HCT116 (cell line): ENCODE results near the gene SIPA1L3. TPM values are rescaled to one million over a fixed set of nuclear protein-coding genes. Genes with fewer than 3 reads are reported as not detected.

Experiments
- ATAC-seq: fragments of 200-7000 bp; cut with Tn5 transposase; 2 replicates; pipeline ENCODE4 v1.9.1; 2020; ENCODE audit warnings: mild to moderate bottlenecking, moderate library complexity
- BruUV-seq: library from RNA; stranded (reverse); fragments of 400-500 nt; replicated peaks from 2 replicates; lab custom pipeline; 2021; lab: Mats Ljungman, UMichigan
- CTCF ChIA-PET: fragments of 300-600 bp; sonication (Branson Sonifier 250); formaldehyde crosslinking; loops from one replicate; lab custom pipeline; 2021; ENCODE audit warnings: antibody characterized with exemption; lab: Charles Lee
- POLR2A ChIA-PET: fragments of 300-600, 350-600 bp; sonication (Branson Sonifier 250); formaldehyde crosslinking; loops from one replicate; lab custom pipeline; 2021; ENCODE audit warnings: antibody characterized with exemption; lab: Charles Lee
- RAD21 ChIA-PET, 2 experiments: fragments of 300-600 bp; sonication (Branson Sonifier 250); formaldehyde crosslinking; loops; one replicate each; lab custom pipeline; 2023; ENCODE audit warnings: low total read pairs in 2 of 2; ENCODE audit not compliant: uncharacterized antibody in 2 of 2, unreplicated experiment in 2 of 2, low non-redundant PET in 1 of 2; lab: Charles Lee
- DNase-seq: peaks from one replicate; pipeline ENCODE4 v3.0.0-alpha.2; 2010; ENCODE audit warnings: low read depth, low spot score
- H2AFZ ChIP-seq: fragments of 200-600 bp; shearing (Covaris generic), sonication (generic); 2 replicates; pipeline ENCODE4 v1.6.1; 2017; ENCODE audit warnings: low read depth, mixed run types, mixed read lengths, antibody characterized with exemption, low read length; ENCODE audit not compliant: poor library complexity, severe bottlenecking
- H3K27ac ChIP-seq: 2 replicates; pipeline ENCODE4 v1.5.1; 2012; ENCODE audit warnings: low read depth, low read length
- H3K27me3 ChIP-seq: fragments of 200-600 bp; sonication (generic); 2 replicates; pipeline ENCODE4 v1.6.1; 2016; ENCODE audit warnings: mixed run types, low read length, mixed read lengths; ENCODE audit not compliant: insufficient read depth
- H3K36me3 ChIP-seq, 2 experiments: fragments of 200-500 bp in 1 of 2; fragments of 200-600 bp in 1 of 2; sonication (Bioruptor generic) in 1 of 2; sonication (generic) in 1 of 2; 2 replicates each; pipeline versions ENCODE4 v1.5.1 to v1.6.1; 2014 to 2016; ENCODE audit warnings: low read length in 2 of 2, inconsistent platforms in 1 of 2, mixed read lengths in 1 of 2, mixed run types in 1 of 2; ENCODE audit not compliant: insufficient read depth in 2 of 2, control insufficient read depth in 1 of 2
- H3K4me1 ChIP-seq, 2 experiments: fragments of 200-600 bp in 1 of 2; sonication (generic) in 1 of 2; 2 replicates each; pipeline versions ENCODE4 v1.5.1 to v1.6.1; 2012 to 2017; ENCODE audit warnings: low read length in 2 of 2, inconsistent platforms in 1 of 2, mild to moderate bottlenecking in 1 of 2, mixed read lengths in 1 of 2, mixed run types in 1 of 2, moderate library complexity in 1 of 2; ENCODE audit not compliant: insufficient read depth in 2 of 2, control insufficient read depth in 1 of 2
- H3K4me2 ChIP-seq: fragments of 200-600 bp; sonication (generic); 2 replicates; pipeline ENCODE4 v1.6.1; 2017; ENCODE audit warnings: mixed run types, low read length, mixed read lengths
- H3K4me3 ChIP-seq, 2 experiments: fragments of 200-600 bp in 1 of 2; sonication (generic) in 1 of 2; replicated peaks in 1 of 2; 2 replicates each; pipeline ENCODE4 v1.5.1; 2011 to 2016; ENCODE audit warnings: low read length in 2 of 2, control low read depth in 1 of 2, low read depth in 1 of 2, mild to moderate bottlenecking in 1 of 2, mixed read lengths in 1 of 2, mixed run types in 1 of 2
- H3K79me2 ChIP-seq: fragments of 200-600 bp; sonication (generic); 2 replicates; pipeline ENCODE4 v1.6.1; 2017; ENCODE audit warnings: mild to moderate bottlenecking, mixed run types, low read length, moderate library complexity, mixed read lengths; ENCODE audit not compliant: insufficient read depth
- H3K9ac ChIP-seq: fragments of 200-600 bp; sonication (generic); 2 replicates; pipeline ENCODE4 v1.6.1; 2016; ENCODE audit warnings: low read length, mixed read lengths
- H3K9me2 ChIP-seq: fragments of 200-600 bp; sonication (generic), shearing (Covaris generic); 2 replicates; pipeline ENCODE4 v1.6.1; 2017; ENCODE audit warnings: mixed run types, mild to moderate bottlenecking, moderate library complexity; ENCODE audit not compliant: insufficient read depth
- H3K9me3 ChIP-seq, 2 experiments: fragments of 200-500 bp in 1 of 2; fragments of 200-600 bp in 1 of 2; sonication (Bioruptor generic) in 1 of 2; sonication (generic) in 1 of 2; 2 replicates each; pipeline ENCODE4 v1.6.1; 2014 to 2017; ENCODE audit warnings: low read length in 2 of 2, mixed read lengths in 2 of 2, inconsistent platforms in 1 of 2, low read depth in 1 of 2, mild to moderate bottlenecking in 1 of 2, mixed run types in 1 of 2, moderate library complexity in 1 of 2; ENCODE audit not compliant: control insufficient read depth in 1 of 2, insufficient read depth in 1 of 2
- H4K20me1 ChIP-seq: fragments of 200-600 bp; sonication (generic), shearing (Covaris generic); 2 replicates; pipeline ENCODE4 v1.6.1; 2017; ENCODE audit warnings: mixed run types, mild to moderate bottlenecking, moderate library complexity; ENCODE audit not compliant: insufficient read depth
- EGR1 ChIP-seq: IDR thresholded peaks from 2 replicates; pipeline ENCODE4 v1.6.1; 2012; ENCODE audit warnings: low read depth
- ELF1 ChIP-seq: IDR thresholded peaks from 2 replicates; pipeline ENCODE4 v1.6.1; 2012; ENCODE audit warnings: low read depth, borderline replicate concordance
- FOSL1 ChIP-seq: IDR thresholded peaks from 2 replicates; pipeline ENCODE4 v1.6.1; 2012; ENCODE audit warnings: low read depth
- MAX ChIP-seq: IDR thresholded peaks from 2 replicates; pipeline ENCODE4 v1.6.1; 2012
- POLR2AphosphoS5 ChIP-seq: IDR thresholded peaks from 2 replicates; pipeline ENCODE4 v1.6.1; 2011; ENCODE audit warnings: mild to moderate bottlenecking, low read depth, low read length, moderate library complexity
- RAD21 ChIP-seq: IDR thresholded peaks from 2 replicates; pipeline ENCODE4 v1.6.1; 2012; ENCODE audit warnings: low read depth, mild to moderate bottlenecking
- SRF ChIP-seq: IDR thresholded peaks from 2 replicates; pipeline ENCODE4 v1.6.1; 2012; ENCODE audit warnings: low read depth
- TCF7L2 ChIP-seq: IDR thresholded peaks from 2 replicates; pipeline ENCODE4 v1.7.0; 2011; ENCODE audit warnings: borderline replicate concordance, inconsistent platforms; ENCODE audit not compliant: insufficient read depth, insufficient read length; ENCODE audit errors: extremely low read depth
- ZFX ChIP-seq: fragments of 450-650 bp; IDR thresholded peaks from 2 replicates; pipeline ENCODE4 v1.6.1; 2017
- ZNF274 ChIP-seq: fragments of 200-500 bp; sonication (Bioruptor generic); IDR thresholded peaks from 2 replicates; pipeline ENCODE4 v1.6.1; 2014; ENCODE audit warnings: mild to moderate bottlenecking, low read depth, low read length, inconsistent platforms
- intact Hi-C: fragments of 100-400 bp; cut with micrococcal nuclease; formaldehyde crosslinking; loops from 2 replicates; pipeline ENCODE4 v1.10.0; 2022
- total RNA-seq: library from RNA; stranded (reverse); gene quantifications from one replicate; pipeline ENCODE4 v1.2.1, GENCODE V29; 2021; ENCODE audit not compliant: unreplicated experiment
- TF ChIP-seq, protein P1 (sequence below), 3 experiments: fragments of 200-600 bp in 1 of 3; sonication (generic) in 1 of 3; IDR thresholded peaks in 2 of 3; conservative IDR thresholded peaks in 1 of 3; 2 replicates each; pipeline ENCODE4 v1.5.1; 2012 to 2017; ENCODE audit warnings: low read depth in 2 of 3, low read length in 2 of 3, antibody characterized with exemption in 1 of 3, borderline replicate concordance in 1 of 3, control low read depth in 1 of 3, mild to moderate bottlenecking in 1 of 3, mixed read lengths in 1 of 3, mixed run types in 1 of 3, moderate library complexity in 1 of 3; ENCODE audit not compliant: insufficient read depth in 1 of 3
- TF ChIP-seq, protein P2 (sequence below): IDR thresholded peaks from 2 replicates; pipeline ENCODE4 v1.6.1; 2012; ENCODE audit warnings: low read depth

Gene SIPA1L3
- total RNA-seq, 1 experiment from 2014 or later: 41.8 TPM

- Histone ChIP-seq H3K4me2 (peak overlapping the region; percentile 67), H3K4me1 (peaks cover 13 to 31% of the 10 kb centered on the region in 2 experiments), H3K9me2 (no peaks in the 10 kb centered on the region), H4K20me1 (no peaks in the 10 kb centered on the region), H3K9ac (peak overlapping the region; percentile 44), H3K36me3 (0 out of 4 replicates have a peak, but pooled peaks cover 0 to 5% of the 10 kb centered on the region in 2 experiments), H3K27me3 (no peaks in the 10 kb centered on the region), H3K9me3 (no peaks in the 10 kb centered on the region)
- POLR2A ChIA-PET: no interaction called here
- DNase-seq: no peak
- BruUV-seq: no TSS peak
- TF ChIP-seq EGR1 (no peak), ELF1 (no peak), ZFX (no peak), RAD21 (no peak), SRF (no peak), POLR2AphosphoS5 (no peak), FOSL1 (no peak), ZNF274 (no peak), MAX (no peak), TCF7L2 (no peak)
- TF ChIP-seq, protein P1, sequence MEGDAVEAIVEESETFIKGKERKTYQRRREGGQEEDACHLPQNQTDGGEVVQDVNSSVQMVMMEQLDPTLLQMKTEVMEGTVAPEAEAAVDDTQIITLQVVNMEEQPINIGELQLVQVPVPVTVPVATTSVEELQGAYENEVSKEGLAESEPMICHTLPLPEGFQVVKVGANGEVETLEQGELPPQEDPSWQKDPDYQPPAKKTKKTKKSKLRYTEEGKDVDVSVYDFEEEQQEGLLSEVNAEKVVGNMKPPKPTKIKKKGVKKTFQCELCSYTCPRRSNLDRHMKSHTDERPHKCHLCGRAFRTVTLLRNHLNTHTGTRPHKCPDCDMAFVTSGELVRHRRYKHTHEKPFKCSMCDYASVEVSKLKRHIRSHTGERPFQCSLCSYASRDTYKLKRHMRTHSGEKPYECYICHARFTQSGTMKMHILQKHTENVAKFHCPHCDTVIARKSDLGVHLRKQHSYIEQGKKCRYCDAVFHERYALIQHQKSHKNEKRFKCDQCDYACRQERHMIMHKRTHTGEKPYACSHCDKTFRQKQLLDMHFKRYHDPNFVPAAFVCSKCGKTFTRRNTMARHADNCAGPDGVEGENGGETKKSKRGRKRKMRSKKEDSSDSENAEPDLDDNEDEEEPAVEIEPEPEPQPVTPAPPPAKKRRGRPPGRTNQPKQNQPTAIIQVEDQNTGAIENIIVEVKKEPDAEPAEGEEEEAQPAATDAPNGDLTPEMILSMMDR (IDR thresholded peaks at IDR 0.05 in 2 of 3, conservative IDR thresholded peaks at IDR 0.05 in 1 of 3; ENCODE audit: borderline replicate concordance in 1 of 3, insufficient read depth in 1 of 3, low read depth in 2 of 3, low read length in 2 of 3): no peak
- TF ChIP-seq, protein P2, sequence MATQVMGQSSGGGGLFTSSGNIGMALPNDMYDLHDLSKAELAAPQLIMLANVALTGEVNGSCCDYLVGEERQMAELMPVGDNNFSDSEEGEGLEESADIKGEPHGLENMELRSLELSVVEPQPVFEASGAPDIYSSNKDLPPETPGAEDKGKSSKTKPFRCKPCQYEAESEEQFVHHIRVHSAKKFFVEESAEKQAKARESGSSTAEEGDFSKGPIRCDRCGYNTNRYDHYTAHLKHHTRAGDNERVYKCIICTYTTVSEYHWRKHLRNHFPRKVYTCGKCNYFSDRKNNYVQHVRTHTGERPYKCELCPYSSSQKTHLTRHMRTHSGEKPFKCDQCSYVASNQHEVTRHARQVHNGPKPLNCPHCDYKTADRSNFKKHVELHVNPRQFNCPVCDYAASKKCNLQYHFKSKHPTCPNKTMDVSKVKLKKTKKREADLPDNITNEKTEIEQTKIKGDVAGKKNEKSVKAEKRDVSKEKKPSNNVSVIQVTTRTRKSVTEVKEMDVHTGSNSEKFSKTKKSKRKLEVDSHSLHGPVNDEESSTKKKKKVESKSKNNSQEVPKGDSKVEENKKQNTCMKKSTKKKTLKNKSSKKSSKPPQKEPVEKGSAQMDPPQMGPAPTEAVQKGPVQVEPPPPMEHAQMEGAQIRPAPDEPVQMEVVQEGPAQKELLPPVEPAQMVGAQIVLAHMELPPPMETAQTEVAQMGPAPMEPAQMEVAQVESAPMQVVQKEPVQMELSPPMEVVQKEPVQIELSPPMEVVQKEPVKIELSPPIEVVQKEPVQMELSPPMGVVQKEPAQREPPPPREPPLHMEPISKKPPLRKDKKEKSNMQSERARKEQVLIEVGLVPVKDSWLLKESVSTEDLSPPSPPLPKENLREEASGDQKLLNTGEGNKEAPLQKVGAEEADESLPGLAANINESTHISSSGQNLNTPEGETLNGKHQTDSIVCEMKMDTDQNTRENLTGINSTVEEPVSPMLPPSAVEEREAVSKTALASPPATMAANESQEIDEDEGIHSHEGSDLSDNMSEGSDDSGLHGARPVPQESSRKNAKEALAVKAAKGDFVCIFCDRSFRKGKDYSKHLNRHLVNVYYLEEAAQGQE: no peak
- TF ChIP-seq, all 23 proteins: peak for 0
- ChIA-PET RAD21 (no interaction called here), CTCF (no interaction called here)
- H3K27ac ChIP-seq: peak overlapping the region; percentile 44; the same call in 1 of the 2 replicates
- intact Hi-C loops: no loop called here
- peaks cover 28% of the 10 kb centered on the region; the same call in 1 of the 2 replicates for H3K79me2 ChIP-seq
- ATAC-seq: 0 out of 2 replicates have a peak, but pooled peaks have one; percentile 12
- 0 out of 4 replicates have a peak overlapping the region, but pooled peaks of 1 of the 2 experiments have one; percentile 12 for H3K4me3 ChIP-seq
- H2AFZ ChIP-seq: no peak overlapping the region
Measured at GRCh38 chr19:38015761-38016160, 108.8 kb downstream of the SIPA1L3 start.
